H1 (cell line): ENCODE results near the gene ACKR1. TPM values are rescaled to one million over a fixed set of nuclear protein-coding genes. Genes with fewer than 3 reads are reported as not detected.

Source experiments
- BRCA1 ChIP-seq: IDR thresholded peaks from 2 replicates; pipeline ENCODE4 v1.6.1; 2012; ENCODE audit warnings: low read depth, low read length, improper control_type of control experiment
- CHD1 ChIP-seq: IDR thresholded peaks from 2 replicates; pipeline ENCODE4 v1.6.1; 2012; ENCODE audit warnings: low read depth, low read length, improper control_type of control experiment
- CTBP2 ChIP-seq: IDR thresholded peaks from 2 replicates; pipeline ENCODE4 v1.7.0; 2011; ENCODE audit warnings: borderline replicate concordance, mild to moderate bottlenecking, moderate library complexity, mixed read lengths, low read length; ENCODE audit not compliant: insufficient read depth, insufficient read length
- E2F6 ChIP-seq: IDR thresholded peaks from 2 replicates; pipeline ENCODE4 v1.6.1; 2012; ENCODE audit warnings: inconsistent platforms
- RNF2 ChIP-seq: fragments of 200-900, 300-1000 bp; sonication (generic); IDR thresholded peaks from 2 replicates; pipeline ENCODE4 v1.7.1; 2016; ENCODE audit warnings: borderline replicate concordance, low read depth, mild to moderate bottlenecking, antibody characterized with exemption, low read length; ENCODE audit not compliant: poor library complexity, severe bottlenecking; ENCODE audit errors: missing control alignments
- SP4 ChIP-seq: IDR thresholded peaks from 2 replicates; pipeline ENCODE4 v1.6.1; 2012; ENCODE audit warnings: low read length, inconsistent platforms
- polyA plus RNA-seq, 7 experiments: library from polyadenylated mRNA; depleted of rRNA in 3 of 7; stranded (reverse) in 5 of 7; unstranded in 2 of 7; fragments of >200 nt in 5 of 7; fragments of 200-250 nt in 2 of 7; gene quantifications; 1 replicate in 5 of 7; 2 replicates in 1 of 7; 4 replicates in 1 of 7; pipeline versions ENCODE4 v1.2.1 to v1.2.3, GENCODE V29; 2011 to 2013; ENCODE audit warnings: missing spikeins in 2 of 7, mixed read lengths in 2 of 7
- total RNA-seq: library from RNA; stranded (reverse); fragmentation: NEBNext Ultra II Directional; extraction: Animal tissue kit (Norgen Biotek cat#: 25700); gene quantifications from 2 replicates; pipeline ENCODE4 v1.2.1, GENCODE V29; 2021

The ACKR1 gene
- total and polyA plus RNA-seq, 2 of the 8 experiments (the other 6 are each of a cell fraction or from before 2014, with no cell fraction given), result 0.61 to 1.00 TPM

GRCh38 chr1:159229260-159229885 is 24.7 kb downstream of the ACKR1 start (continued):
- TF ChIP-seq E2F6 (no peak), RNF2 (no peak), CHD1 (no peak), SP4 (no peak), BRCA1 (no peak), CTBP2 (no peak)
- TF ChIP-seq, all 59 proteins: peak for 0
